Hematopoietic multipotent progenitor cell treated with erythropoietin and hydrocortisone succinate and interleukin-3 and kit ligand, for 15 days (in vitro differentiated cells): ENCODE results near the gene OXER1.

Experiments used
- DNase-seq: peaks from one replicate; pipeline ENCODE4 v3.0.0-alpha.2; 2015; ENCODE audit warnings: low spot score

OXER1 gene

GRCh38 chr2:42769583-42770287, 5.8 kb upstream of the OXER1 start:
- no peak for DNase-seq

- DNase-seq = no peak
Measured at GRCh38 chr2:42768706-42769256, 4.8 kb upstream of the OXER1 start.

GRCh38 chr2:42767899-42768705, 4.2 kb upstream of the OXER1 start:
- no peak for DNase-seq

- no peak for DNase-seq
Measured at GRCh38 chr2:42767080-42767898, 3.4 kb upstream of the OXER1 start.

GRCh38 chr2:42765686-42766085, 1.8 kb upstream of the OXER1 start:
- DNase-seq = no peak

GRCh38 chr2:42764901-42765300, 966 bp upstream of the OXER1 start:
- DNase-seq = no peak

GRCh38 chr2:42762823-42763804, 821 bp downstream of the OXER1 start:
- no peak for DNase-seq

GRCh38 chr2:42762155-42762554, 1.8 kb downstream of the OXER1 start:
- no peak for DNase-seq

- DNase-seq = no peak
Measured at GRCh38 chr2:42761554-42761953, 2.4 kb downstream of the OXER1 start.

- no peak for DNase-seq
Measured at GRCh38 chr2:42758751-42759150, 5.2 kb downstream of the OXER1 start.

GRCh38 chr2:42757981-42758740, 5.8 kb downstream of the OXER1 start:
- DNase-seq = no peak

- DNase-seq = no peak
Measured at GRCh38 chr2:42756966-42757513, 6.9 kb downstream of the OXER1 start.

- no peak for DNase-seq
Measured at GRCh38 chr2:42756150-42756775, 7.7 kb downstream of the OXER1 start.

- DNase-seq = no peak
Measured at GRCh38 chr2:42755191-42755880, 8.6 kb downstream of the OXER1 start.

GRCh38 chr2:42754776-42755140, 9.2 kb downstream of the OXER1 start:
- DNase-seq = no peak

GRCh38 chr2:42754021-42754775, 9.7 kb downstream of the OXER1 start:
- DNase-seq = no peak

GRCh38 chr2:42752816-42753813, 10.8 kb downstream of the OXER1 start:
- DNase-seq = no peak
